ENCODE data around the gene XIAP.

GRCh38 chrX:123851079-123851478 is 8.8 kb upstream of the XIAP start:
- TF ChIP-seq CTCF (IDR thresholded peaks at IDR 0.05): no peak
- no peak for TF ChIP-seq POLR2A (IDR thresholded peaks at IDR 0.05)

All from upper lobe of left lung (tissue), 4 donors.